AG09309 (cell line): ENCODE measurements around the gene GDF3.
A peak's percentile ranks its signal among the peaks of the same experiment; 100 is the strongest.
"Not testable (repeated sequence)": the region's sequence is repeated elsewhere in the genome, so short reads cannot be mapped to it uniquely, and the experiment has no call there.

ENCODE experiments used
- DNase-seq: peaks from one replicate; pipeline ENCODE4 v3.0.0-alpha.2; 2010; ENCODE audit warnings: low read depth
- H3K4me3 ChIP-seq: 2 replicates; pipeline ENCODE4 v1.5.1; 2011; ENCODE audit warnings: mild to moderate bottlenecking, low read depth, low read length, moderate library complexity; ENCODE audit not compliant: control insufficient read depth
- TF ChIP-seq, protein P1 (sequence below): IDR thresholded peaks from 2 replicates; pipeline ENCODE4 v1.5.1; 2011; ENCODE audit warnings: mild to moderate bottlenecking, low read depth, low read length, inconsistent platforms; ENCODE audit not compliant: insufficient read depth, control insufficient read depth; ENCODE audit errors: missing control alignments

GDF3 gene

DNA sequence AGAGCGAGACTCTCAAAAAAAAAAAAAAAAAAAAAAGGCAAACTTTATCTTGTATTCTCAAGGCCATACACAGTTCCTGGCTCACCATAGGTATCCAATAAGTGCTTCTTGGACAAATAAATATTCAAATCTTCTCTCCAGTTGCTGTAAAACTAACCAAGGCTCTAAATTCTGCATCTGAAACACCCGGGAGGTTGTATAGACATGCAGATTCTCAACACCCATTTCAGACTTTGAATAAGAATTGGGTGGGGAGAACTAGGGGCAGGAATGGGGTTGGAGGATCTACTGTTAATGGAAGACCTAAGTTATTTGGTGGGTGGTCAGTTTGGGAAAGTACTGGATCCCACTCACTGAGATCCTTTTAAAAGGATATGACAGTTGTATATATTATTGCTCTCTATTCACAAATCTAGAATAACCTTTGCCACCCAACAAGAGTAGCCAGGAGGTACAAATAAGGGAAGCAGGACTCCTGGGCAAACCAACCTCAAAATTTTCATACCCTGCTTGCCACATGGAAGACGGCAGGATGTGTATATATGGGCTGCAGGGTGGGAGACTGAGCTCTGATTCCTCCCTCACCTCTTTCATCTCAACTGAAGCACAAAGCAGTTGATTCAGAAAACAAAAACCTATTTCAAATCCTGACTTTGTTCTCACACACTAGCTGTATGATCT lies 879 bp downstream of the GDF3 start:
- no peak for DNase-seq
- no peak overlapping the region for H3K4me3 ChIP-seq
- TF ChIP-seq, protein P1, sequence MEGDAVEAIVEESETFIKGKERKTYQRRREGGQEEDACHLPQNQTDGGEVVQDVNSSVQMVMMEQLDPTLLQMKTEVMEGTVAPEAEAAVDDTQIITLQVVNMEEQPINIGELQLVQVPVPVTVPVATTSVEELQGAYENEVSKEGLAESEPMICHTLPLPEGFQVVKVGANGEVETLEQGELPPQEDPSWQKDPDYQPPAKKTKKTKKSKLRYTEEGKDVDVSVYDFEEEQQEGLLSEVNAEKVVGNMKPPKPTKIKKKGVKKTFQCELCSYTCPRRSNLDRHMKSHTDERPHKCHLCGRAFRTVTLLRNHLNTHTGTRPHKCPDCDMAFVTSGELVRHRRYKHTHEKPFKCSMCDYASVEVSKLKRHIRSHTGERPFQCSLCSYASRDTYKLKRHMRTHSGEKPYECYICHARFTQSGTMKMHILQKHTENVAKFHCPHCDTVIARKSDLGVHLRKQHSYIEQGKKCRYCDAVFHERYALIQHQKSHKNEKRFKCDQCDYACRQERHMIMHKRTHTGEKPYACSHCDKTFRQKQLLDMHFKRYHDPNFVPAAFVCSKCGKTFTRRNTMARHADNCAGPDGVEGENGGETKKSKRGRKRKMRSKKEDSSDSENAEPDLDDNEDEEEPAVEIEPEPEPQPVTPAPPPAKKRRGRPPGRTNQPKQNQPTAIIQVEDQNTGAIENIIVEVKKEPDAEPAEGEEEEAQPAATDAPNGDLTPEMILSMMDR = no peak

DNA sequence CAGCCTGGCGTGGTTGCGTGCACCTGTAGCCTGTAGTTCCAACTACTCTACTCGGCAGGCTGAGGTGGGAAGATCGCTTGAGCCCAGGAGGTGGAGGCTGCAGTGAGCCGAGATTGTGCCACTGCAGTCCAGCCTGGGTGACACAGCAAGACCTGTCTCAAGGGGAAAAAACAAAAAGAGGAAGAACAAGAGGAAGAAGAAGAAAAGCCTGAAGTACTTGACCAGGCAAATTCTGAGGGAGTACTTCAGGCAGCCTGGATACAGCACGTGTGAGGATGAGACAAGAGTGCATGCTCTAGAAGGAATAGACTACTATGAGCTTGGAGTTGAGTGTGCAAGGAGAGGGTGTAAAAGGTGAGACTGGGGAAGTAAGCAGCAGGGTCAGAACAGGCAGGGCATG lies 1.8 kb downstream of the GDF3 start:
- DNase-seq = no peak
- no peak overlapping the region for H3K4me3 ChIP-seq
- TF ChIP-seq, protein P1 = no peak

DNA sequence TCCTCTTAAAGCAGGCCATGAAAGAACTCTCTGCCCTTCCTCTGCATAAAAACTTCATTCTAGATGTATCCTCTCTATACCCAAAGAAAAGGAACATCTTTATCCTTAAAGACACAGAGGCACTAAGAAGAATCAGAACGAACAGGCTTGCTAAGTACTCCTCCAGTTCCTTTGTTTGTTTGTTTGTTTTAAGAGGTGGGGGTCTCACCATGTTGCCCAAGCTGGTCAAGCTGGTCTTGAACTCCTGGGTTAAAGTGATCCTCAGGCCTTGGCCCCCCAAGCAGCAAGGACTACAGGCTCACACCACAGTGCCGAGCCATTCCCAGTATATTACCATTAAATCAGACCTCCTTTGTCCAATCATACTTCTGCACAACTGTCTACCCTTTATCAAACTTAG lies 14.0 kb downstream of the GDF3 start:
- H3K4me3 ChIP-seq = no peak overlapping the region
- TF ChIP-seq, protein P1 = no peak
- DNase-seq = no peak

DNA sequence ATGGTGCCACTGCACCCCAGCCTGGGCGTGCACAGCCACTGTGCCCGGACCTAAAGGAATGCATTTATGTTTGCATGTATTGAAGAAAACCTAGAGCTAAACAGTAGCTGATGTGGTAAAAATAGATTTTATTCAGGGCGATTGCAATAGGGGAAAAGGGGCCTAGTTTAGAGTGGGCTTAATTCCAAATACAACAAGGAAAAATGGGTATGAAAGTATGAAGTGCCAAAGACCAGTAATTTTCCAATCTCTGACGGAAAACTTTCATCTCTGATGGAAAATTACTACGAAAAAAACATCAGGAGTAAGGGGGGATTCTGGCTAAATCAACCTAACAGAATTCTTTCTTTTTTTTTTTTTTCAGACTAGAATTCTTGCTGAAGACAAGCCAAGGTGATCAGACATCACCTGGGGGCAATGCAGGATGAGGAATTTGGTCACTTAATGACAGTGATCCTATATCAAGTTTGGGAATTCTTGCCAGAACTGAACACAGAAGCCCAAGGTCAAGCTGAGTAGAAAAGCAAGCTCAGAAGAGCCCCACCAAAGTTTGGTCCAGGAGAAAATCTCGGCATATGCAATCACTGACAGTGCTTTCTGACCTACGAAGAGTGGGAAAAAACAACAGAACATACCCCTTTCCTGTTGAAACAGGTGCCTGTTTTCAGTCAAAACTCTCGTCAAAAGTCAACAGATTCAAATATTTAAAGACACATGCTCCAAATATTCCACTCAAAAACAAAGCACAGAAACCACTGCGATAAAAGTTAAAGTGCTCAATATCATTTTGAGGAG lies 16.1 kb downstream of the GDF3 start:
- no peak overlapping the region for H3K4me3 ChIP-seq
- TF ChIP-seq, protein P1 = no peak
- DNase-seq = no peak

DNA sequence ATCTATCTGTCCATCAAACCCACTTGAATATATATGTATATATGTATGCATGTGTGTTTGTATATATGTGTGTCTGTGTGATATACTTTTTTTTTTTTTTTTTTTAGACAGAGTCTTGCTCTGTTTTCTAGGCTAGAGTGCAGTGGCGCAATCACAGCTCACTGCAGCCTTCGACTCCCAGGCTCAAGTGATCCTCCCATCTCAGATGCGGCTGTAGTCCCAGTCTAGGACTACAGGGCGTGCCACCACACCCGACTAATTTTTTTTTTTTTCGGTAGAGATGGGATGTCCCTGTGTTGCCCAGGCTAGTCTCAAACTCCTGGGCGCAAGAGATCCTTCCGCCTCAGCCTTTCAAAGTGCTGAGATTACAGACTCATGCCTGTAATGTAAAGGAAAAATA lies 16.8 kb downstream of the GDF3 start:
- no peak for DNase-seq
- TF ChIP-seq, protein P1 = no peak
- H3K4me3 ChIP-seq = no peak overlapping the region

DNA sequence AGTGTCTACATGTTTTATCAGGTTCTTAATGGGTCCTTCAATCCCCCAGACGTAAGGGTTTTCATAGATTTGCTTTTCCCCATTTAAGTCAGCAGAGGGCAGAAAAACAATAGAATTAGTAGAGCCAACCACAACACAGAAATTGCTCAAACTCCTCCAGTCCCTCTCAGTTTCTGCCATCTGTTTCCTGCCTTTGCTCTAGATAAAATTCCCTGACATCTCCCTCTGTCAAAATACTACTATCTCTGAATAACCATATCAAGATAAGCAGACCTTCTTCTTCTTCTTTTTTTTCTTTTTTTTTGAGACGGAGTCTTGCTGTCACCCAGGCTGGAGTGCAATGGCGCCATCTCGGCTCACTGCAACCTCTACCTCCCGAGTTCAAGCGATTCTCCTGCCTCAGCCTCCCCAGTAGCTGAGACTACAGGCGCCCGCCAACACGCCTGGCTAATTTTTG lies 18.1 kb downstream of the GDF3 start:
- TF ChIP-seq, protein P1 = peak; percentile 42
- H3K4me3 ChIP-seq = not testable (repeated sequence)

DNA sequence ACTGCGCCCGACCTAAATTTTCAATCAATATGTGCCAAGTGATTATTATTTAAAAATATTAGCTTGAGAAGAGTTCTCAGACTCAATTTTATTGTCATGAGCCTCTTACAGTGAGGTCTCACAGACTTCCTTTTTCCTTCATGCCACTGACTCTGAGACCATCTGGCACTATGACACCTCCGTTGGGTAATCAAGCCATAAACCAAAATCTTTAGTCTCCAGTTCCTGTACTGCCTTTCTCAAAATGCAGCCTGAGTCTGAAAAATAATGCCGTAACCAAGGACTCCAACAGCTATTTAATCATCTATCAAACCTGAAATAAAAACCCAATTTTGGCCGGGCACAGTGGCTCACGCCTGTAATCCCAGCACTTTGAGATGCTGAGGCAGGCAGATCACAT lies 20.1 kb downstream of the GDF3 start:
- DNase-seq = not testable (repeated sequence)

More for the DNA sequence above, 18.1 kb downstream of the GDF3 start:
- peak; percentile 34 for DNase-seq

More for the DNA sequence above, 20.1 kb downstream of the GDF3 start:
- H3K4me3 ChIP-seq = not testable (repeated sequence)
